Measurements from ENCODE around the gene RNF31.

DNA sequence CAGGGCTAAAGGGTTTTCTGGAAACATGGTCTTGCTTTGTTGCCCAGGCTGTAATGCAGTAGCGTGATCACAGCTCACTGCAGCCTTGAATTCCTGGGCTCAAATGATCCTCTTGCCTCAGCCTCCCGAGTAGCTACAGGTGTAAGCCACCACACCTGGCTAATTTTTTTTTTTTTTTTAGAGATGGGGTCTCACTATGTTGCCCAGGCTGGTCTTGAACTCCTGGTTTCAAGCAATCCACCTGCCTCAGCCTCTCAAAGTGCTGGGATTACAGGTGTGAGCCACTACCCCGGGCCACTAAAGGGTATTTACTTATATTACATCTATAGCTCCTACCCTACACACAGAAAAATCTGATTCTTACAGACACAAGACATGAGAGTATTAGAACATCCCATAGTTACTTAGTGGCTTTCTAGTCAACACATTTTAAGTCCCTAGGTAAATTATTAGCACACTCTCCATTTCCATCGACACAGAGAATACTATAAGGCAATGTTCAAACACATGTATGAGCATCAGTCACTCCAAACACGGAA is 38.9 kb upstream of the RNF31 start:
- TF ChIP-seq, protein P1, sequence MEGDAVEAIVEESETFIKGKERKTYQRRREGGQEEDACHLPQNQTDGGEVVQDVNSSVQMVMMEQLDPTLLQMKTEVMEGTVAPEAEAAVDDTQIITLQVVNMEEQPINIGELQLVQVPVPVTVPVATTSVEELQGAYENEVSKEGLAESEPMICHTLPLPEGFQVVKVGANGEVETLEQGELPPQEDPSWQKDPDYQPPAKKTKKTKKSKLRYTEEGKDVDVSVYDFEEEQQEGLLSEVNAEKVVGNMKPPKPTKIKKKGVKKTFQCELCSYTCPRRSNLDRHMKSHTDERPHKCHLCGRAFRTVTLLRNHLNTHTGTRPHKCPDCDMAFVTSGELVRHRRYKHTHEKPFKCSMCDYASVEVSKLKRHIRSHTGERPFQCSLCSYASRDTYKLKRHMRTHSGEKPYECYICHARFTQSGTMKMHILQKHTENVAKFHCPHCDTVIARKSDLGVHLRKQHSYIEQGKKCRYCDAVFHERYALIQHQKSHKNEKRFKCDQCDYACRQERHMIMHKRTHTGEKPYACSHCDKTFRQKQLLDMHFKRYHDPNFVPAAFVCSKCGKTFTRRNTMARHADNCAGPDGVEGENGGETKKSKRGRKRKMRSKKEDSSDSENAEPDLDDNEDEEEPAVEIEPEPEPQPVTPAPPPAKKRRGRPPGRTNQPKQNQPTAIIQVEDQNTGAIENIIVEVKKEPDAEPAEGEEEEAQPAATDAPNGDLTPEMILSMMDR (IDR thresholded peaks at IDR 0.05), result no peak
- TF ChIP-seq EP300 (IDR thresholded peaks at IDR 0.05; ENCODE audit: low read depth), result no peak
- TF ChIP-seq POLR2A (IDR thresholded peaks at IDR 0.05), result no peak

Measured in transverse colon (tissue), 3 donors.